NCI-H1092 (cell line): ENCODE data around the gene MALRD1.

ENCODE experiments used
- DNase-seq: peaks from one replicate; lab custom pipeline; 2025; lab: John Stamatoyannopoulos, UW

Gene MALRD1

GRCh38 chr10:19654576-19654975, 606.0 kb downstream of the MALRD1 start:
- no peak for DNase-seq

- no peak for DNase-seq
Observed at GRCh38 chr10:19656420-19657042, 607.9 kb downstream of the MALRD1 start.

GRCh38 chr10:19658131-19658530, 609.5 kb downstream of the MALRD1 start:
- DNase-seq: no peak

GRCh38 chr10:19658622-19659233, 610.1 kb downstream of the MALRD1 start:
- DNase-seq: no peak

GRCh38 chr10:19659920-19660655, 611.5 kb downstream of the MALRD1 start:
- no peak for DNase-seq

GRCh38 chr10:19663344-19663743, 614.7 kb downstream of the MALRD1 start:
- no peak for DNase-seq

- no peak for DNase-seq
Observed at GRCh38 chr10:19668116-19668515, 619.5 kb downstream of the MALRD1 start.

DNA sequence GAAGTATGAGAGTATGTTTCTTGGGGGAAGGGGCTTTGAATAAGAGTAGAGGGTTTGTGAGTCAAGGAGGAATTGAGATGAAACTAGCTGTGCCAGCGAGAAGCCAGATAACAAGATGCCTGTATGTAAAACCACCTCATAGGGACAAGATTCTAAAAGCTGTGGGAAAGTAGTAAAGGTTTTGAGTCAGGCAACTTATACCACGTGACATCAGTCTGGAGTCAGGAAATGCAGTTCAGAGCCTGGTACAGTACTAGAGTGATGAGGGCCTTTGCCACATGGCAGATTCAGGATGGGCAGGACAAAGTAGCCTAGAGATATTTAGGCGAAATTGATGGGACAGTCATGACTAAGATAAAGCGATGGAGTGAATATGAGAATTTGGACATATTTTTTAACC, 627.5 kb downstream of the MALRD1 start:
- DNase-seq: no peak

GRCh38 chr10:19683356-19683755, 634.8 kb downstream of the MALRD1 start:
- DNase-seq: no peak

DNA sequence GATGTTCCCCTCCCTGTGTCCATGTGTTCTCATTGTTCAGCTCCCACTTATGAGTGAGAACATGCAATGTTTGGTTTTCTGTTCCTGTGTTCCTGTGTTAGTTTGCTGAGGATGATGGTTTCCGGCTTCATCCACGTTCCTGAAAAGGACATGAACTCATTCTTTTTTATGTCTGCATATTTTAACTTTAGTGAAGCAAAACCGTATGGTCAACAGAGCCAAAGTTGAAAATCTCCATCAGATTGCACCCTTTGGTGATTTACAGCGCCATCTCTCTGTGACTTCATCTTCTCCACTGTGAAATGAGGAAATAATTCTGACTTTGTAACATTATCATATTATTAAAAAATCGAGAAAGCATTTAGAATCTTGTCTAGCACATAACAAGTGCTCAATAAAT, 635.4 kb downstream of the MALRD1 start:
- DNase-seq: no peak

GRCh38 chr10:19688344-19688743, 639.7 kb downstream of the MALRD1 start:
- no peak for DNase-seq

DNA sequence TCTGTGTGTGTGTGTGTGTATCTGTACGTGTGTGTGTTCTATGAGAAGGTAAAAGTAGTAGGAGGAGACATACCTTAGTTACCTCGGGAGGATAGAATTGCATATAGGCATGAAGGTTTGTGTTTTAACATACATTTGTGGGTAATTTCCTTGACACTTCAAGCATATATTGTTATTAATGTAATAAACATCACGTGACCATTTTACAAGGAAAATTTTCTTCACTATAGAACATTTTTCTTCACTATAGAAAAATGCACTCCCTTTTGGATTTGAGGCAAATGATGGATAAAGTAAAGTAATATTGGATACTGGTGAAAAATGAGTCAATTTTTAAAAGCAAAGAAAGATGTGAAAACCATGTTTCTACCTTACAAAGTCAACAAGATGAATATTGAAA, 640.6 kb downstream of the MALRD1 start:
- DNase-seq: no peak

GRCh38 chr10:19699299-19699698, 650.7 kb downstream of the MALRD1 start:
- DNase-seq: no peak

- no peak for DNase-seq
Observed at GRCh38 chr10:19701427-19702052, 652.9 kb downstream of the MALRD1 start.

- no peak for DNase-seq
Observed at GRCh38 chr10:19702215-19702614, 653.6 kb downstream of the MALRD1 start.

DNA sequence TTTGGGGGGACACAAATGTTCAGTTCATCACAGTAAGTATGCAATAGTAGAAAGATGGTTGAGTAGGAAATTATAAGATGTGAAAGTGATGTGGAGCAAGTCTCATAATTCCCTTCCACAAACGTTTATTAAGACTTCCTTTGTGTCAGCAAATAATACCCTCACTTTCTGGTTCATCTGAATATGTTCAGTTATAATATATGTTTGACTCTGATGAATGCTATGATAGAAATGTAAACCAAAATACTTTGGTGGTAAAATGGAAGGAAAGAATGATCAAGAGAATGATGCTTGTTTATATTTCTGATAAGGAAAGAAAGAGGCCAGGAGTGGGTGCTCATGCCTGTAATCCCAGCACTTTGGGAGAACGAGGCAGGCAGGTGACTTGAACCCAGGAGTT, 655.9 kb downstream of the MALRD1 start:
- no peak for DNase-seq

- no peak for DNase-seq
Observed at GRCh38 chr10:19705250-19705649, 656.6 kb downstream of the MALRD1 start.

DNA sequence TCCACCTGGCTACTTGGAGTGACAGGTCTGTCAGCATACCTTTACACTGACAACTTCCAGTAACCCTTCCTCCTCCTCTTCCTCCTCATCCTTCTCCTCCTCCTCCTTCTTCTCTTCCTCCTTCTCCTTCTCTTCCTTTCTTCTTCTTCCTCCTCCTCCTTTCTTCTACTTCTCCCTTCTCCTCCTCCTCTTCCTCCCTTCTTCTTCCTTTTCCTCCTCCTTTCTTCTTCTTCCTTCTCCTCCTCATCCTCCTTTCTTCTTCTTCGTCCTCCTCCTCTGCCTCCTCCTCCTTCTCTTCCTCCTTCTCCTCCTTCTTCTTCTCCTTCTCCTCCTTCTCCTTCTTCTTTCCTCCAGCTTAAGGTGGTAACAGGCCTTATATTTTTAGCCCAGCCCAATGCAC, 658.3 kb downstream of the MALRD1 start:
- no peak for DNase-seq

- DNase-seq: no peak
Observed at GRCh38 chr10:19707376-19707775, 658.8 kb downstream of the MALRD1 start.

- DNase-seq: no peak
Observed at GRCh38 chr10:19708031-19708430, 659.4 kb downstream of the MALRD1 start.

DNA sequence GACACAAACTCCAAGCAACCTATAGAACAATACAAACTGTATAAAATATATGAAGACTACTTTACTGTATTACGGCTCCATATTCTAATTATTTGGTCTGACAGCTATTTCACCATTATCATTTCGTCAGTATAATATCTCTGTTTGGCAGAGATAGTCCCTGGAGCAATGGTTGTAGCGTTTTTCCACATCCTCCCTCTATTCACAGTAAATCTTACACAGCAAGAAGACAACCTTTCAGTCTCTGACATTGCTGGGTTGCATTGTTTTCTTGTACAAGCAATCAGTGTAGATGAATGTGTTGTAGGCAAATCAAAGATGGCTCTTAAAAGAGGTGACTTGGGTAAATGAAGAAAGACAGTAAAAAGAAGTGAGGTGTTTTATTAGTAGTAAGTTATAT, 662.0 kb downstream of the MALRD1 start:
- DNase-seq: no peak

DNA sequence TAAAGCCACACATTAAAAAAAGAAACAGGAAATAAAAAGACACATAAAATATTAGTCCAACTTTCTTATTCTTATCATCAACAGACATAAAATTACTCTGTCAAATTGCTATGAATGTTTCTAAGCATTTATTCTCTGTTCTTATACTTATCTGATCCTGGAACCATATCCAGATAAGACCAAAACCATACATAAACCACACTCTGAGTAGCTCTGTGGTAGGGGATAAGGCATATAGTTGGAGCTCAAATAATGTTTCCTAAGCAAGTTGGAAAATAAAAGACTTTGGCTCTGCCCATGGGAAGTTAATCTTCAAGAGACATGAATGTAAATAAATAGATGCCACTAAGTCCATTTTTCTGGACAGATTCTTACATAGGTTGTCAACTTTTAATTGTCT, 664.6 kb downstream of the MALRD1 start:
- no peak for DNase-seq
